H1 (cell line): ENCODE results near the gene CFAP92. TPM values are rescaled to one million over a fixed set of nuclear protein-coding genes. Genes with fewer than 3 reads are reported as not detected.
A peak's percentile ranks its signal among the peaks of the same experiment; 100 is the strongest.

Experiments used
- CTCF ChIA-PET: fragments of 300-600 bp; sonication (Branson Sonifier 250); formaldehyde crosslinking; loops from one replicate; lab custom pipeline; 2021; ENCODE audit not compliant: partially characterized antibody; lab: Charles Lee
- POLR2A ChIA-PET: fragments of 300-600 bp; sonication (Branson Sonifier 250); formaldehyde crosslinking; loops from one replicate; lab custom pipeline; 2021; ENCODE audit warnings: inconsistent platforms; ENCODE audit not compliant: partially characterized antibody; lab: Charles Lee
- DNase-seq, 2 experiments: peaks; one replicate each; pipeline versions ENCODE4 v3.0.0 to v3.0.0-alpha.2; 2010 to 2022; ENCODE audit warnings: low spot score in 2 of 2, low read depth in 1 of 2, mixed read lengths in 1 of 2
- FAIRE-seq: peaks from 2 replicates; lab custom pipeline; 2011; peaks lifted over from hg19 to GRCh38; lab: Jason Lieb, UNC
- H2AFZ ChIP-seq: 2 replicates; pipeline ENCODE4 v1.8.1; 2012; ENCODE audit warnings: low read length, inconsistent platforms
- H2AK5ac ChIP-seq: 2 replicates; pipeline ENCODE4 v1.6.1; 2013; ENCODE audit warnings: low read depth, low read length
- H2BK120ac ChIP-seq: replicated peaks from 2 replicates; pipeline ENCODE3; 2013; ENCODE audit warnings: low read depth, low read length, inconsistent platforms
- H2BK12ac ChIP-seq: 2 replicates; pipeline ENCODE4 v1.6.1; 2013; ENCODE audit warnings: low read depth, low read length
- H2BK15ac ChIP-seq: 2 replicates; pipeline ENCODE4 v1.6.1; 2013; ENCODE audit warnings: low read length
- H2BK20ac ChIP-seq: 2 replicates; pipeline ENCODE4 v1.6.1; 2013; ENCODE audit warnings: low read length
- H2BK5ac ChIP-seq: 2 replicates; pipeline ENCODE4 v1.6.1; 2013; ENCODE audit warnings: low read depth, low read length
- H3K14ac ChIP-seq: 2 replicates; pipeline ENCODE4 v1.6.1; 2013; ENCODE audit warnings: inconsistent platforms; ENCODE audit not compliant: insufficient read length
- H3K18ac ChIP-seq: 2 replicates; pipeline ENCODE4 v1.6.1; 2013; ENCODE audit warnings: low read length; ENCODE audit errors: extremely low read depth
- H3K23ac ChIP-seq: 2 replicates; pipeline ENCODE4 v1.6.1; 2013; ENCODE audit warnings: inconsistent platforms; ENCODE audit not compliant: insufficient read length
- H3K23me2 ChIP-seq: 2 replicates; pipeline ENCODE4 v1.6.1; 2013; ENCODE audit warnings: low read depth, low read length
- H3K27ac ChIP-seq: 2 replicates; pipeline ENCODE4 v1.6.1; 2011; ENCODE audit warnings: low read depth, low read length, inconsistent platforms
- H3K27me3 ChIP-seq, 4 experiments: replicated peaks in 1 of 4; 1 replicate in 1 of 4; 2 replicates in 3 of 4; pipeline versions ENCODE4 v1.6.1 to v1.8.1; 2011 to 2013; ENCODE audit warnings: low read length in 3 of 4, mild to moderate bottlenecking in 3 of 4, inconsistent platforms in 2 of 4, mixed read lengths in 2 of 4, moderate library complexity in 1 of 4; ENCODE audit not compliant: control insufficient read depth in 3 of 4, insufficient read depth in 3 of 4; ENCODE audit errors: extremely low read depth in 1 of 4
- H3K36me3 ChIP-seq, 4 experiments: 2 replicates each; pipeline versions ENCODE4 v1.6.1 to v1.8.1; 2011 to 2013; ENCODE audit warnings: mild to moderate bottlenecking in 4 of 4, low read length in 3 of 4, moderate library complexity in 2 of 4, control low read depth in 1 of 4, inconsistent platforms in 1 of 4; ENCODE audit not compliant: insufficient read depth in 4 of 4, control insufficient read depth in 2 of 4
- H3K4ac ChIP-seq: replicated peaks from 2 replicates; pipeline ENCODE3; 2013; ENCODE audit warnings: low read length, low read depth, mixed read lengths, inconsistent platforms; ENCODE audit not compliant: insufficient read length
- H3K4me1 ChIP-seq, 4 experiments: replicated peaks in 1 of 4; 1 replicate in 1 of 4; 2 replicates in 3 of 4; pipeline versions ENCODE4 v1.6.1 to v1.8.1; 2011 to 2013; ENCODE audit warnings: low read length in 3 of 4, inconsistent platforms in 2 of 4, mixed read lengths in 1 of 4; ENCODE audit not compliant: insufficient read depth in 4 of 4, control insufficient read depth in 3 of 4
- H3K4me2 ChIP-seq, 2 experiments: 2 replicates each; pipeline versions ENCODE4 v1.6.1 to v1.8.1; 2011 to 2013; ENCODE audit warnings: low read depth in 2 of 2, low read length in 2 of 2, control low read depth in 1 of 2, inconsistent platforms in 1 of 2, mild to moderate bottlenecking in 1 of 2; ENCODE audit not compliant: insufficient read depth in 1 of 2
- H3K4me3 ChIP-seq, 4 experiments: fragments of 200-600, 300-600 bp in 1 of 4; sonication (generic), shearing (Covaris generic), sonication (Bioruptor Twin) in 1 of 4; 2 replicates each; pipeline versions ENCODE4 v1.5.1 to v1.8.1; 2011 to 2016; ENCODE audit warnings: low read length in 4 of 4, low read depth in 3 of 4, control low read depth in 2 of 4, inconsistent platforms in 2 of 4, mild to moderate bottlenecking in 2 of 4, mixed read lengths in 1 of 4, moderate library complexity in 1 of 4; ENCODE audit not compliant: insufficient read depth in 2 of 4; ENCODE audit errors: extremely low read depth in 1 of 4
- H3K56ac ChIP-seq: replicated peaks from 2 replicates; pipeline ENCODE3; 2013; ENCODE audit warnings: low read depth, mild to moderate bottlenecking, mixed read lengths, low read length, inconsistent platforms; ENCODE audit not compliant: insufficient read length
- H3K79me1 ChIP-seq: 2 replicates; pipeline ENCODE4 v1.6.1; 2013; ENCODE audit warnings: low read depth, low read length, control low read depth
- H3K79me2 ChIP-seq, 2 experiments: 2 replicates each; pipeline versions ENCODE4 v1.6.1 to v1.8.1; 2012 to 2013; ENCODE audit warnings: low read length in 2 of 2, mild to moderate bottlenecking in 2 of 2, inconsistent platforms in 1 of 2; ENCODE audit not compliant: insufficient read depth in 2 of 2, control insufficient read depth in 1 of 2
- H3K9ac ChIP-seq, 4 experiments: replicated peaks in 1 of 4; 1 replicate in 1 of 4; 2 replicates in 3 of 4; pipeline versions ENCODE4 v1.6.1 to v1.8.1; 2011 to 2013; ENCODE audit warnings: low read depth in 3 of 4, low read length in 3 of 4, control low read depth in 2 of 4, mild to moderate bottlenecking in 2 of 4, moderate library complexity in 2 of 4, inconsistent platforms in 1 of 4; ENCODE audit errors: extremely low read depth in 1 of 4
- H3K9me3 ChIP-seq, 2 experiments: 2 replicates each; pipeline versions ENCODE4 v1.6.1 to v1.8.1; 2012 to 2013; ENCODE audit warnings: mild to moderate bottlenecking in 2 of 2, moderate library complexity in 2 of 2, control low read depth in 1 of 2, inconsistent platforms in 1 of 2, low read depth in 1 of 2, low read length in 1 of 2, mixed read lengths in 1 of 2; ENCODE audit not compliant: insufficient read depth in 2 of 2
- H4K20me1 ChIP-seq, 2 experiments: replicated peaks in 1 of 2; 2 replicates each; pipeline versions ENCODE3 to v1.8.1; 2011 to 2013; ENCODE audit warnings: inconsistent platforms in 2 of 2, low read length in 2 of 2, mild to moderate bottlenecking in 1 of 2; ENCODE audit not compliant: insufficient read depth in 2 of 2, control insufficient read depth in 1 of 2
- H4K5ac ChIP-seq: 2 replicates; pipeline ENCODE4 v1.6.1; 2013; ENCODE audit warnings: low read length, low read depth, mixed read lengths, inconsistent platforms; ENCODE audit not compliant: insufficient read length
- H4K8ac ChIP-seq: 2 replicates; pipeline ENCODE4 v1.8.0; 2013; ENCODE audit warnings: mild to moderate bottlenecking, moderate library complexity, low read length, inconsistent platforms; ENCODE audit not compliant: insufficient read depth; ENCODE audit errors: extremely low read depth
- H4K91ac ChIP-seq: replicated peaks from 2 replicates; pipeline ENCODE3; 2013; ENCODE audit warnings: low read length, mixed read lengths, inconsistent platforms; ENCODE audit not compliant: insufficient read length
- CEBPB ChIP-seq: IDR thresholded peaks from 2 replicates; pipeline ENCODE4 v1.6.1; 2012; ENCODE audit warnings: low read depth, low read length
- CTCF ChIP-seq, 3 experiments: IDR thresholded peaks; 1 replicate in 2 of 3; 2 replicates in 1 of 3; pipeline versions ENCODE4 v1.5.1 to v1.6.1; 2011; ENCODE audit warnings: low read length in 3 of 3, mild to moderate bottlenecking in 3 of 3, inconsistent platforms in 2 of 3, low read depth in 1 of 3, moderate library complexity in 1 of 3; ENCODE audit not compliant: insufficient read depth in 1 of 3; ENCODE audit errors: control extremely low read depth in 1 of 3
- EZH2 ChIP-seq: fragments of 200-600 bp; sonication (generic); IDR thresholded peaks from 2 replicates; pipeline ENCODE4 v1.7.1; 2012; ENCODE audit warnings: low read depth, mild to moderate bottlenecking, moderate library complexity, low read length, inconsistent platforms; ENCODE audit not compliant: severe bottlenecking
- KDM4A ChIP-seq: IDR thresholded peaks from one replicate; pipeline ENCODE4 v1.7.1; 2012; ENCODE audit warnings: low read depth, mild to moderate bottlenecking, moderate library complexity, low read length, inconsistent platforms; ENCODE audit not compliant: severe bottlenecking
- NRF1 ChIP-seq: IDR thresholded peaks from 2 replicates; pipeline ENCODE4 v1.6.1; 2011; ENCODE audit warnings: mild to moderate bottlenecking, low read depth, low read length, improper control_type of control experiment
- PHF8 ChIP-seq: fragments of 200-600 bp; sonication (generic); conservative IDR thresholded peaks from 2 replicates; pipeline ENCODE4 v1.7.1; 2012; ENCODE audit warnings: low read depth, mild to moderate bottlenecking, inconsistent platforms, low read length, moderate library complexity
- SUZ12 ChIP-seq: fragments of 200-600 bp; sonication (generic); IDR thresholded peaks from 2 replicates; pipeline ENCODE4 v1.6.1; 2012; ENCODE audit warnings: mild to moderate bottlenecking, inconsistent platforms, low read length, moderate library complexity, mixed read lengths
- TCF12 ChIP-seq: IDR thresholded peaks from 2 replicates; pipeline ENCODE4 v1.6.1; 2011; ENCODE audit warnings: low read depth, mild to moderate bottlenecking, low read length
- WGBS, 2 experiments: shearing (Covaris generic) in 1 of 2; methylation state at CpG; one replicate each; pipeline versions ENCODE4 v1.1.6 to v1.1.7; 2013 to 2015; ENCODE audit warnings: low lambda C conversion rate in 2 of 2, mixed read lengths in 2 of 2, inconsistent platforms in 1 of 2, low coverage in 1 of 2, missing lambda C conversion rate in 1 of 2; ENCODE audit not compliant: insufficient replicate concordance in 2 of 2, insufficient coverage in 1 of 2, insufficient read length in 1 of 2; ENCODE audit errors: extremely low coverage in 1 of 2, missing lambda C conversion rate in 1 of 2; 5-methylcytosine and 5-hydroxymethylcytosine counted together
- polyA plus RNA-seq, 7 experiments: library from polyadenylated mRNA; depleted of rRNA in 3 of 7; stranded (reverse) in 5 of 7; unstranded in 2 of 7; fragments of >200 nt in 5 of 7; fragments of 200-250 nt in 2 of 7; gene quantifications; 1 replicate in 5 of 7; 2 replicates in 1 of 7; 4 replicates in 1 of 7; pipeline versions ENCODE4 v1.2.1 to v1.2.3, GENCODE V29; 2011 to 2013; ENCODE audit warnings: missing spikeins in 2 of 7, mixed read lengths in 2 of 7
- total RNA-seq: library from RNA; stranded (reverse); fragmentation: NEBNext Ultra II Directional; extraction: Animal tissue kit (Norgen Biotek cat#: 25700); gene quantifications from 2 replicates; pipeline ENCODE4 v1.2.1, GENCODE V29; 2021

Gene CFAP92
- total and polyA plus RNA-seq, 2 of the 8 experiments (the other 6 are each of a cell fraction or from before 2014, with no cell fraction given), result 0.77 to 2.0 TPM

- CTCF ChIA-PET, result interaction anchor here (0.7 to 6.0 kb wide), 6 partner anchors 11 to 31 kb away, joined by 3 to 40 read pairs (median 4); no protein-coding TSS in a partner anchor
- H2AFZ ChIP-seq, result peak overlapping the region; percentile 74; the same call in 1 of the 2 replicates
- WGBS, 2 experiments, result 5% methylated on average over 66 of the region's 81 CpGs; no CpG with 5 or more reads in 1 of the 2 experiments
- TF ChIP-seq KDM4A (peak; percentile 19), NRF1 (no peak), PHF8 (no peak), CTCF (IDR thresholded peaks at IDR 0.05; ENCODE audit: control extremely low read depth in 1 of 3, insufficient read depth in 1 of 3, low read depth in 1 of 3, low read length in 3 of 3) (no peak), CEBPB (no peak), EZH2 (peak; percentile 88), SUZ12 (peak; percentile 95), TCF12 (0 out of 2 replicates have a peak, but pooled peaks have one; percentile 27)
Observed at GRCh38 chr3:129001806-129002572, 8.1 kb upstream of the CFAP92 start.

More at GRCh38 chr3:129001806-129002572, 8.1 kb upstream of the CFAP92 start:
- no peak overlapping the region; the same call in 1 of the 2 replicates for H3K18ac ChIP-seq
- H4K20me1 ChIP-seq, result peaks cover 2 to 9% of the 10 kb centered on the region in 2 experiments
- H2BK15ac ChIP-seq, result 0 out of 2 replicates have a peak overlapping the region, but pooled peaks have one; percentile 16
- H3K4me2 ChIP-seq, result peak overlapping the region; percentile 91
- H3K27ac ChIP-seq, result no peak overlapping the region
- peaks cover 52 to 69% (median 58%) of the 10 kb centered on the region in 4 experiments for H3K27me3 ChIP-seq
- no peak overlapping the region for H2BK20ac ChIP-seq
- peaks cover 21% of the 10 kb centered on the region; the same call in 1 of the 2 replicates for H3K23me2 ChIP-seq
- no peak overlapping the region for H2BK120ac ChIP-seq
- no peaks in the 10 kb centered on the region for H3K9me3 ChIP-seq
- H3K9ac ChIP-seq, result no peak overlapping the region; a peak in 1 of 7 replicates
- no peak overlapping the region for H3K4ac ChIP-seq
- H4K91ac ChIP-seq, result no peak overlapping the region
- FAIRE-seq (no peak), DNase-seq (peak in 1 of 2 experiments; percentile 67)
- no peak overlapping the region for H4K5ac ChIP-seq
- no peak overlapping the region for H3K23ac ChIP-seq
- POLR2A ChIA-PET, result interaction anchor here (0.8 to 4.4 kb wide), 3 partner anchors 8 to 14 kb away, joined by 3 to 13 read pairs (median 5); partner anchors contain the start of gene CFAP92
- H3K79me2 ChIP-seq, result no peaks in the 10 kb centered on the region
- H2AK5ac ChIP-seq, result no peak overlapping the region
- peaks cover 7 to 21% (median 15%) of the 10 kb centered on the region in 4 experiments for H3K4me1 ChIP-seq
- peak overlapping the region; percentile 81 for H4K8ac ChIP-seq
- no peak overlapping the region for H3K56ac ChIP-seq
- H3K79me1 ChIP-seq, result no peaks in the 10 kb centered on the region
- H3K36me3 ChIP-seq, result peaks cover 0 to 13% (median 0%) of the 10 kb centered on the region in 4 experiments; a peak in 1 of 8 replicates
- no peak overlapping the region for H2BK12ac ChIP-seq
- H3K14ac ChIP-seq, result no peak overlapping the region
- H2BK5ac ChIP-seq, result no peak overlapping the region
- H3K4me3 ChIP-seq, result peak overlapping the region; percentile 44 to 67 (median 60)
